NAMALWA (cell line): Measurements from ENCODE around the gene LYPD6B.

Experiments used
- DNase-seq: peaks from one replicate; pipeline ENCODE4 v3.0.0-alpha.2; 2015; ENCODE audit warnings: low spot score

LYPD6B gene

DNA sequence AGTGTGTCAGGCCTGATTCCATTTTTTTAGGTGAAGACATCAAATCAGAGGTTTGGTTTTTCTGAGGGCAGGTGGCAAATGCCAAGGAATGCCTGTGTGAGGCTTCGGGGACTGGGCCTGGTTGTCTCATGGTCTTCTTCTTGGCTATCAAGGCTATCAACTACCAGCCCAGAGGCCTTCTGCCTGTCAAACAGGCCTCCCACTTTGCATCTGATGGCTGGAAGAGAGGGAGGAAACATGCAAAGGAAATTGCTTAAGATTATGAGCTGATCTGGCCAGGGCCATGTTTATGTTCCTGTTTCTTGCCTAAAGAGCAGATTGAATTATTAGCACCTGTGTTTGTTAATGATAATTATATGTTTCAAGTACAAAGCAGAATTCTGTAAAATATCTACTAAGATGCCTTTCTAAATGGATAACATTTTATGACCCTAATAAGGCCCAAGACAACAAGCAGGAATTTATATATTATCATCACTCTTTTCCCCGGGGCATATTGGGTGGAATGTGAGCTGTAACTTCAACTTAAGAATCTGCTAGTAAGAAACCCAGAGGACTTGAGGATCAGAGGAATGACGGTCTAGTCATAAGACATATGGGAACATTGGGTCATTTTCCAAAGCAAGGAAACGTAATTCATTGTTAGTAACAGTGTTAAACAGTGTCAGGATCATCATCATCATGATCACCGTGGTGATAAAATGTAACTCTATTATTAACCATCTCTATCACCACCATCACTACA is 123.2 kb downstream of the LYPD6B start:
- DNase-seq, result peak; percentile 32

DNA sequence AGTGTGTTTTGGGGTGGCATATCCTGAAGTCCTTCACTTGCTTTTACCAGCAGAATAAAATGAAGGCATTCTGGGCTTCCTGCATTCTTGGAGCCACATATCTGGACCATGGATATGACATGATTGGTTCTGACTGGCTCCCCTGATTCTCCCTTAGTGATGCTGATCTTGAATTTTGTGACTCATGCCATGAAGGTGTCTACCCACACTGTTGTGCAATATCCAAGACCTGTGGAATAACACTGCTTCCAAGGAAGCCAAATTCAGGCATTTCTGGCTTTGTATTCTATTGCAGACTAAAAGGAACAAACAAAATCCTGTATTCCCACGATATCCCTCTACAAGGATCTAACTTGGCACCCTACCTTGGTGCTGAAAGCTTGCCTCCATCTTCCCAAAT is 125.8 kb downstream of the LYPD6B start:
- no peak for DNase-seq

DNA sequence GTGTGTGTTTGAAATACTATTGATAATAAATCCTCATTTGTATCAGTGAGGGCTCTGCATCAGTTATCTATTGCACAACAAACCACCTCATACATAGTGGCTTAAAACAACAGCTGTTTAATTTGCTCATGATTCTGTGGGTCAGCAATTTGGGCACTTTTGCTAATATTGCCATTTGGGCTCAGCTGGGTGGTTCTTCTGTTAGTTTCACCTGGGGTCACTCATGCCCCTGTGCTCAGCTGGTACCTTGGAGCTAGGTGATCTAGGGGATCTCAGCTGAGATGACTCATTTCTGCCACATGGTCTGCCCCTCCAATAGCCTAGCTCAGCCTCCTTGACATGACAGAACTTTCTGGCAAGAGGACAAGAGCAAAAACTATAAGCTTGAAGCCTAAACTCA is 126.3 kb downstream of the LYPD6B start:
- no peak for DNase-seq

DNA sequence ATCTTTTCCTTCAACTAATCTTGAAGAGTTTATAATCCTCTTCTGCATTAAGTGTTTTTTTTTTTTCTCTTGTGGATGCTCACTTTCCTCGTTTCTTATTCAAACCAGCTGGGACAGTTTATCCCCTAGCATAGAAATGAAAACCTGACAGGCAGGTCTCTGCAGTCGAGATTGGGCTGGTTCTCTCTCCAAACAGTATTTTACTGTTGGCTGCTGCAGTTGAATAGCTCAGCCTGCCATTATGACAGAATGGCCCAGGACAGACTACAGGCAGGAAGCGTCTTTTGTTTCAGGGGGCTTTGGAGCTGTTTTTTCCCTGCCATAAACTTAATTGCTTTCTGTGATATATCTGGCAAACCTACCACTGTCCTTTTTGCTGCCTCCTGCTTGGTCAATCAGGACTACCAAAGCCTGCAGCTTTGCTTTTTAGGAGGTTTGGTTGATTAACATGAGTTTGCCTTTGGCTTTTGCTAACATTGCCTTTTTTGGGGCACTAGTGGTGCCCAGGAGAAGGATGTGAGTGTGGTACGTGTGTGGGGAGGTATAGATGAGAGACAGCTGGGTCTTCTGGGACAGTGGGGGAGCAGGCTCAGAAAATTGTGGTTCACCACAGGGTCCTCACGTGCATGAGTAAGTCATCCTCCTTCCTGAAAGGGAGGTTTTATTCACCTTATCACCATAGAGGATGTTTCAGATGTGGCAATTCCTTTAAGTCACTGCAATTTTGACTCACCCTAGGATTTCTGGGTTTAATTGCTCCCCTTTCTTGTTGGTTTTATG is 128.7 kb downstream of the LYPD6B start:
- no peak for DNase-seq

DNA sequence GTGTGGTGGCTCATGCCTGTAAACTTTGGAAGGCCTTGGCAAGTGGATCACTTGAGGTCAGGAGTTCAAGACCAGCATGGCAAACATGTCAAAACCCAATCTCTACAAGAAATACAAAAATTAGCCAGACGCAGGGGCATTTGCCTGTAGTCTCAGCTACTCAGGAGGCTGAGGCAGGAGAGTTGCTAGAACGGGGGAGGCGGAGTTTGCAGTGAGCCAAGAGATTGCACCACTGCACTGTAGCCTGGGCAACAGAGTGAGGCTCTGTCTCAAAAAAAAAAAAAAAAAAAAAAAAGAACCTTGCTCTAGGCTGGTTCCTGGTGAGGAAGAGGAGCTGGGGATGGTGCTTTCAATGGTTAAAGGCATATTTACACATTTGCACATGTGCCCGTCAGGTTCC is 129.4 kb downstream of the LYPD6B start:
- DNase-seq, result no peak

DNA sequence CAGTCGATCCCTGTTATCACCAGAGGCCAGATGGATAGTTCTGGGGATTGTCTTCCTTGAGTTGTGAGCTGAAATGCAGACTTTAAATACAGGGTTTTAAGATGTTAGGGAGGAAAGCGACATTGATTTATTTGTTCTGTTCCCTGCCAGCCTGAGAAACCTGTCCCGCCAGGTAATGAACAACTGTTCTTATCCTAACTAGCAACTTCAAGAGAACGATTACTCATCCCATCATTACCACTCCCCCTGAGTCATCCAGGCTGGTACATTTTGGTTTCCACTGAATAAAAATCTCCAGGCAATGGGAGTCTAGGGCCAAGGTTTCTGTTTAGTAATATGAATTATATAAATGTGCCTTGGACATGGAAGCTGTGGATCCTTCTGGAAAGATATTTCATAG is 131.2 kb downstream of the LYPD6B start:
- DNase-seq, result no peak

DNA sequence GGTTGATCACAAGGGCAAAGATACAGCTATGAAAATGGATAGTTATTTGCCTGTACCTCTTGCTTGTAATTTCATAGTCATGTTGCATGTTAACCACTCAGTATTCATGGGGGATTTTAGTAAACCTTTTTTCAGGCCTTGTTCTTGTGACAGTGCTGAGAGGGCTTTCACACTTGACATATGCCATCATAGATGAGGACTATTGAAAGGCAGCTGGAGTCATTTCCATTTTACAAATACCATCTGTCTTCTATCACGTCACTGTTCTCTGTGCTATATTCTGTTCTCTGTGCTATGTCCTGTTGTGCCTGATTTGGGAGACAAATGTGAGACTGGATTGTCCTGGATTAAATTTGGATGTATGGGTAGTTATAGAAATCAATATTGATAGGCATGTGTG is 131.7 kb downstream of the LYPD6B start:
- DNase-seq, result no peak

DNA sequence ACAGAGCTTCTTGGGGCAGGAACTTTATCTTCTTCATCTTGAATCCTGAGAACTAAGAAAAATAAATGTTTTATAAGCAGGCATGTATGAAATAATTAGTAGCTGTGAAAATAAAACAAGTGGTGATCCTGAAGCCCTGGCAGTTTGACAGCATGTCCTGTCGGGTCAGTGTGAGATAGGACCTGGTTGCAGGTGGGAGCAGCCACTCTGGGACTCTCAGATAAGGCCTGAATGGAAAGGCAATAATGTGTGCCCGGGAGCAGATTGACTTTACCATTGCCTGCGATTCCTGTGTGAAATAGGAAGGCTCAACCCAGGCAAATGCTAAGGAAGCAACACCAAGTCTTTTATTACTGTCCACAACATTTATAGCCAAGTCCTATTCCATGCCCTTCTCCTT is 132.4 kb downstream of the LYPD6B start:
- DNase-seq, result no peak

DNA sequence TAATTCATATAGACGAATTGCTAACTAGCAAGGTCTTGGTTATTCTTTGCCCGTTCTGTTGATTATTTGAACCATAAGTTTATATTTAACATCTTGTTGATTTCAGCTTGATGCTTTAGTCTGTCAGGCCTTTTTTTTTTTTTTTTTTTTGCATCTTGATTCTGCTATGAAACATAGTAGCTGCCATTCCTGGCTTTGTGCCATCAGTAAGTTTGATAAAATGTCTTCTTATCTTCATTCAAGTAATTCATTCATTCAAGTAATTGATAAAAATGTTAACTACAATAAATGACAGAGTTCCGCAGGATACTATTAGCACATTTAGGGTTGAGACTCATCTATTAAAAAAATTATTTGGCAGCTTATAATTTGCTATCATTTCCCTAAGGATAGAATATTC is 134.7 kb downstream of the LYPD6B start:
- DNase-seq, result no peak

DNA sequence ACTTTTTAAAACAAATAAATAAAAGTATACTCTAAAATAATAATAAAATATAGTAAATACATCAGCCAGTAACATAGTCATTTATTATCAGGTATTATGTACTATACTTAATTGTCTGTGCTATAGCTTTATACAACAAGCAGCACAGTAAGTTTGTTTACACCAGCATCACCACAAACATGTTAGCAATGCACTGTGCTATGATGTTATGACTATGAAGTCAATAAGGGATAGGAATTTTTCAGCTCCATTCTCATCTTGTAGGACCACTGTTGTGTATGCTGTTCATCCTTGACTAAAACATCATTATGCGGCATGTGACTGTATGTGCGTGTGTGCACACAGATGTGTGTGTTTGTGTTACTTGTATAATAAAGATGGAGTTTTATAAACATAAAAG is 137.5 kb downstream of the LYPD6B start:
- no peak for DNase-seq

DNA sequence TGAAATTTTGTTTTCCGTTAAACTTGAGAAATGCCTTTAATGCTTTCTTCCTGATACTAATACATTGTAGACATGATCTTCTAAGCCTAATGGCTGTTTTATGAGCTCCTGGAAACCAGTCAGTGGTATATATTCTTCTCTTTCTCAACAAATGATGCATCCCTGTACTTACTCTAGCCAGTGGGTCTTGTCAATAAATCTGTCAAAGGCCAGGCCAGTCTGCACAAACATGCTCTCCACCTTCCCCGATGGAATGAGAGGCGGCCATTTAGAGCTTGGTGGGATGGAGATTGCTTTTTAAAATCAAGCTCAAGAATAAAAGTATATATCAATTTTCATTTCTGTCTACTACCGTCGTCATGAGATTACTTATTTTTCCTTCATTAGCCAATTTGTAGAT is 140.1 kb downstream of the LYPD6B start:
- no peak for DNase-seq

DNA sequence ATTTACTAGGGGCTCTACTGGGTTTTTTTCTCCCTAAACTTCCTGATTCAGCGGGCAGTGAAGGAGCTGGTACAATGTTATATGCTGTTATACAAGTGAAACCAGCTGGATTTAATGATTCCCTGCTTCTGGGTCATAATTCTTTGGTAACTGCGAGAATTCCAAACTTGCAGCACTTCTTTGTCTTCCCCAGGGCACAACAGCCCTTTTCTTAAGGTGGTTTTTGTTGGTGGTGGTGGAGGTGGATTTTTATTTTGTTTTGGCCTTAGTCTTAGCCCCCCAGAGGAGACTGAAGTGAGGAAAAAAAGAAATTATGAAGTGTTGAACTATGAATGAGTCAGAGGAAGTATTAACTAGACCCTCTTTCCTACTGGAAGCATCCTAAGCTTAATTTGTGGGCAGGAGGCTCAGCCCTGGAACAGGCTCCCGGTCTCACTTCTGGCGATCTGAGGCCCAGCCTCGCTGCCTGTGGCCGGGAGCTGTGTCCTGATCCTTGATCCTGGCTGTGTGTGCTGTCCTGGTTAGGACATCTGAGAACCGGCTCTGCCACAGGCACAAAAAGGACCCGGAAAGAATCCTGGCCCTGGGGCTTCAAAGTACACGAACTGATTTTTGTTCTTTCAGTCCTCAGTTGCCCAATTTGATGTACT is 141.9 kb downstream of the LYPD6B start:
- no peak for DNase-seq

DNA sequence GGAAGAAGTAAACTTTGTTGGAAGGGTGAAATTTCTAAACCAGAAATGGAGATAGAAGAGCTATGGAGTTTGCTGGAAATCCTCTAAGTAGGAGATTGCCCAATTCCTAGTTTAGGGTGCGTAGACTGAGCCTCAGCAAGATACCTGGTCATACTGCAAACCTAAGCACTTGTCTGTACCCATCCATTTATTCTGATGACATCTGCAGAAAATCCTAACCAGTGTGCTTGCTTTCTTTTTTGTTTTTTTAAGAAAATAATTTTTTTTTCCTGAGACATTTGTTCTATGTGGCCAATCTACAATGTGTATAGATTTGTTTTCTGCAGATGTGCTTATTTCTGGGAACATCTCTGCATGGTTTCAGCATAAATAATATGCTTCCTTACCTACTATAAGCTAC is 144.7 kb downstream of the LYPD6B start:
- DNase-seq, result no peak

DNA sequence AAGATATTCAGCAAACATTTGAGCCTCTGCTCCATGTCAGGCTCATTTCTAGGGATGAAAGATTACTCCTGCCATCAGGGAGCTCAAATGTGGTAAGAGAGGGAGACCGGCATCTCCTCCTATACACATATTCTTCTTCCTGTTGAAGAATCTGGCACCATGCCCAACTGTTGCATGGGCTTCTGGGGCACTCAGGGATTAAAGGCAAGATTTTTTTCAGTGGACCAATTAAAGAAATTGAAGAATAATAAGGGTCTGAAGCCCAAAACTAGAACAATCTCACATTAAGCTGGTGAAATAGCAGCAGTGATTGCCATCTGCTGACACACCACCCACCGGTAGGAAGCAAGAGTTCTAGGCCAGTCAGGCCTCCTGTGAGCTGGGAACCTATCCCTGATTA is 146.5 kb downstream of the LYPD6B start:
- DNase-seq, result no peak

DNA sequence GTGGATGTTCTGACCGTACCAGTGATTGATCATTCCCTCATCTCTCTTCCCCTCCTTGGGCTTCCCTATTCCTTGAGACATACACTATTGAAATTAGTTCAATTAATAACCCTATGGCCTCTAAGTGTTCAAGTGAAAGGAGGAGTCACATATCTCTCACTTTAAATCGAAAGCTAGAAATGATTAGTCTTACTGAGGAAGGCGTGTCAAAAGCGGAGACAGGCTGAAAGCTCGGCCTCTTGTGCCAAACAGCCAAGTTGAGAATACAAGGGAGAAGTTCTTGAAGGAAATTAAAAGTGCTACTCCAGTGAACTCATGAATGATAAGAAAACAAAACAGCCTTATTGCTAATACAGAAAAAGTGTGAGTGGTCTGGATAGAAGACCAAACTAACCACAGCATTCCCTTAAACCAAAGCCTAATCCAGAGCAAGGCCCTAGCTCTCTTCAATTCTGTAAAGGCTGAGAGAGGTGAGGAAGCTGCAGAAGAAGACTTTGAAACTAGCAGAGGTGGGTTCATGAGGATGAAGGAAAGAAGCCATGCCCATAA is 147.5 kb downstream of the LYPD6B start:
- no peak for DNase-seq

DNA sequence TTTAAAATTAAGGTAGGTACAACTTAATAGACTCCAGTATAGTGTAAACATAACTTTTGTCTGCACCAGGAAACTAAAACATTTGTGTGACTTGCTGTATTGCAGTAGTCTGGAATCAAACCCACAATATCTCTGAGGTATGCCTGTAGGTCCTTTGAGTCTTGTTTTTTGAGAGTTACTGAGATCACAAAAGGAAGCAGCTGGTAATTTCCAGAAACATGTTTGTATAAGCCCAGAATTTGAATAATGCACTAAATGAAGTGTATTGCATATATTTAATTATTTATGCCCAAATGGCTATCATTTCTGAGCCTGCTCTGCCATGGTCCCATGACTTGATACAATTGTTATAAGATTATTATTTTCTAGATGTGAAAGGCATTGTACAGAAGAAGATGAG is 148.6 kb downstream of the LYPD6B start:
- no peak for DNase-seq

DNA sequence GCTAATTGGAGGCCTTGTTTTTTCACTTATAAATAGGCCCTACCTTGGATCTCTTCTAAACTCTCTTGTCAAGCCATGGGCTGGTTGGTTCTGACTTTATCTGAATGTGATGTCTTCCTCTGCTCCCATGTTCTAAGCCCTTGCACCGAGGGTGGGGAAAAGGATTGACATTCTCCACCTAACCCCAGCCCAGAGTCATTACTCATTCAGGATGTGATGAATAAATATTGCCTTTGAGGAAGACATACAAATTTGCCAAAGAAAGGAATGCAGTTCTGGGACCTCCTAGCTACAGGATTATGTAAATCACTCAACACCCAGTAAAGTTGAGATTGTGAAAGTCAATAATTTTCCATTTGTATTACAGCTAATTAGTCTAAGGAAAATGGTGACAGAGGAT is 149.8 kb downstream of the LYPD6B start:
- DNase-seq, result no peak

DNA sequence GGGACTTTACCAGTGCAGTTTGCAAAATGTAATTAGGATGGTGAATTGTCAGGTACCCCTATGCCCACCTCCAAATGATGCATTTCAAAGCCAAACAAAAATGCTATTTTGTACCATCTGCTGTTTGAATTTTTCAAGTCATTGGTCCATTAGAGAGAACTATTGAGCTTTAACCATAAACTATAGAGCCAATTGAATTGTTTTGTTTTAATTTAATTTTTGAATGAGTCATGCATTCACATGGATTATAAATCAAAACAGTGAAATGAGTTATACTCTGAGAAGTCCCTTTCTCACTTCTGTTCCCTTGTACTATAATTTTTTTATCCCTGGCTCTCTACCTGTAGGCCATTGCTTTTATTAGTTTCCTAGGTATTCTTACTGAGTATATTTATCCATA is 151.3 kb downstream of the LYPD6B start:
- no peak for DNase-seq

DNA sequence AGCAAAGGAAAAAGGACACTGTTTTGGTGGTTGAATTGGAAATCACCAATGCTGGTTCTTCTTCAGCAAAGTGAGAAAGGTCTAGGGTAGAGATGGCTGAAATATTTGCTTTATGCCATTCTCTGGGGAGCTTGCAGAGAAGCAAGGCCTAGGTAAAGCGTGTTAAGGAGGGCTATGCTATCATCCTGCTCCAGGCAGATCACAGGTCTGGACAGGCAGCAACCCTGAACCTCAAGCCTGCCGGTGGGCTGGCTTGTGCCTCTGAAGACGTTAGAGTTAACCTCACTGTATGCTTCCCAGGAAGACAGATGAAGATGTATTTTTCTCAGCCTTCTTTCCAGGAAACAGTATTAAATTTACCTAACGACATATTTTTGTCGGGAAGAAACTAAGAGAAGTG is 153.4 kb downstream of the LYPD6B start:
- no peak for DNase-seq

DNA sequence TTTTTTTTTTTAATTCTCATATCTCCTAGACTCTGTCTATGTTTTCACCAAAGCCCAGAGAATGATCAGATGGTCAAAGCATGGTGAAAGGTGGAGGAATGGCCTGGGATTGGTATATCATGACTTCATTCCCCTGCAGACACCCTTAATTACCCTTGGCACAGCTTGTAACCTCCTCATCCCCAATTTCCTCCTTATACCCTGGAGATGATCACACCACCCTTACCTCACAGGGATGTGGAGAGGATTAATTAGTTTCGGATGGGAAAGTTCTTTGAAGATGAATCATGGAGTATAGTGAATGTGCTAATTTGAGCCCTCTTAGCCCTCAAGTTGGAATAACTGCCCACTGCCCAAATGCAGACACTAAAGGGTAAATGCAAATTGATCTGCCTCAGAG is 153.9 kb downstream of the LYPD6B start:
- DNase-seq, result no peak

DNA sequence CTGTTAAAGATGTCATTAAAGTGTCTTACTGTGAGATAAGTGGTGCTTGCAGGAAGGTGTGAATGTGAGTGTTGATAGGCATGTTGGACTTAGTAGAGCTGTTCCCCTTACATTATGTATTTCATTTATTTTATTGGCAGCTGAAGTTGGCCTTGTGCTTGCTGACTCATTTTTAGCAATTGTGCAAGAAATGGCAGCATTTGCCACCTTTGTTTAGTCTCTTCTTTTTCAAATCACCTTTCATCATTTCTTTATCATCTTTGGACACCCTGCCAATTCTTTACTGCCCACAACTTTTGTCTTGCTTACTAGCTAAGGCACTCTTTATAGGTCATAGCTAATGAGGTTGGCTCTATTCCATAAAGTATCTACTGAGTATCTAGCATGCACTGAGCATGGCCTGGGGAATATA is 161.6 kb downstream of the LYPD6B start:
- no peak for DNase-seq

DNA sequence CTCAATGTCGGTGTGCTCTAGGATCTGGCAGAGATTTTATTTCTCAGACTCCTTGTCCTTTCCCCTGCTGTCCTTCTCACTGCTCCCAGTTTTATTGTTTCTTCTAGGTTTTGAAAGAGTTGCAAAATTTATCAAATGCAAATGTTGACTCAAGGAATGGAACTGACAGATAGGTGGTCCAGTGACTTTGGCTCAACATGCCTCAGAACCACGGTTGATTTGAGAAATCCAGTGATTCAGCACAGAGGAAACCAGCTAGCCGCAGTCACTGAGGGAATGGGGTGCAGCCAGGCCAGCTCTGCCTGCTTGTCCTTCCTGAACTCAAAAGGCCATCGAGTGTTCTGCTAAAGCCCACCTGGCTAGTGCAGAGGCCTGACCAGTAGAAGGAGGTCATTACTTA is 166.2 kb downstream of the LYPD6B start:
- DNase-seq, result no peak

DNA sequence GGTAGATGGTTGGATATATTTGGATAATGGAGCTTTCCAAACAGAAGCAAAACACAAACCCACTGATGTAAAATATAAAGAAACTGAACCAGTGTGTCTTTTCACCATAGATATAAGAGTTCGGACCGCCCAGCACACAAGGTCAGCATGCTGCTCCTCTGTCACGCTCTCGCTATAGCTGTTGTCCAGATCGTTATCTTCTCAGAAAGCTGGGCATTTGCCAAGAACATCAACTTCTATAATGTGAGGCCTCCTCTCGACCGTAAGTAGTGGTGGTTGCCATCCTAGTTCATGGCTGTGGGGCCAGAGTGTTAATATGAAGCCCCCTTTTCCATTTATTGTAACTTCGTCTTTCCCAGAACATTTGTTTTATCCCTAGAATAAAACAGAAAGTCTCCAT is 166.6 kb downstream of the LYPD6B start:
- no peak for DNase-seq
